Measurements from ENCODE around the gene HK1. TPM values are rescaled to one million over a fixed set of nuclear protein-coding genes. Genes with fewer than 3 reads are reported as not detected.
"Not testable (repeated sequence)": the region's sequence is repeated elsewhere in the genome, so short reads cannot be mapped to it uniquely, and the experiment has no call there.

The HK1 gene
- total RNA-seq, 1 donor from 2014 or later = 182 TPM

GRCh38 chr10:69281507-69282413 lies 3.5 kb downstream of the HK1 start:
- H3K36me3 ChIP-seq (ENCODE audit: control insufficient read depth, insufficient read depth, low read length) = no peaks in the 10 kb centered on the region
- no peaks in the 10 kb centered on the region for H3K27me3 ChIP-seq (ENCODE audit: control insufficient read depth, insufficient read depth, low read length)
- TF ChIP-seq CTCF (IDR thresholded peaks at IDR 0.05; ENCODE audit: insufficient read depth, low read length, severe bottlenecking) = no peak
- H3K4me3 ChIP-seq (ENCODE audit: low read depth, low read length) = no peak overlapping the region
- no peak for DNase-seq (ENCODE audit: low read depth)
- FAIRE-seq = no peak

GRCh38 chr10:69284402-69284801 lies 6.1 kb downstream of the HK1 start:
- H3K27me3 ChIP-seq (ENCODE audit: control insufficient read depth, insufficient read depth, low read length); DNase-seq (ENCODE audit: low read depth); FAIRE-seq; H3K36me3 ChIP-seq (ENCODE audit: control insufficient read depth, insufficient read depth, low read length); H3K4me3 ChIP-seq (ENCODE audit: low read depth, low read length): not testable (repeated sequence)

GRCh38 chr10:69285699-69286098 lies 7.4 kb downstream of the HK1 start:
- FAIRE-seq (no peak), DNase-seq (ENCODE audit: low read depth) (no peak)
- TF ChIP-seq CTCF (IDR thresholded peaks at IDR 0.05; ENCODE audit: insufficient read depth, low read length, severe bottlenecking) = no peak
- no peaks in the 10 kb centered on the region for H3K36me3 ChIP-seq (ENCODE audit: control insufficient read depth, insufficient read depth, low read length)
- no peaks in the 10 kb centered on the region for H3K27me3 ChIP-seq (ENCODE audit: control insufficient read depth, insufficient read depth, low read length)
- H3K4me3 ChIP-seq (ENCODE audit: low read depth, low read length) = no peak overlapping the region

GRCh38 chr10:69287181-69287580 lies 8.9 kb downstream of the HK1 start:
- H3K27me3 ChIP-seq (ENCODE audit: control insufficient read depth, insufficient read depth, low read length) = no peaks in the 10 kb centered on the region
- no peak for TF ChIP-seq CTCF (IDR thresholded peaks at IDR 0.05; ENCODE audit: insufficient read depth, low read length, severe bottlenecking)
- H3K4me3 ChIP-seq (ENCODE audit: low read depth, low read length) = no peak overlapping the region
- no peaks in the 10 kb centered on the region for H3K36me3 ChIP-seq (ENCODE audit: control insufficient read depth, insufficient read depth, low read length)
- FAIRE-seq (no peak), DNase-seq (ENCODE audit: low read depth) (no peak)

GRCh38 chr10:69290993-69291392 lies 12.7 kb downstream of the HK1 start:
- no peak for FAIRE-seq
- DNase-seq (ENCODE audit: low read depth) = no peak
- Histone ChIP-seq H3K27me3 (ENCODE audit: control insufficient read depth, insufficient read depth, low read length) (peaks cover 2% of the 10 kb centered on the region), H3K36me3 (ENCODE audit: control insufficient read depth, insufficient read depth, low read length) (no peaks in the 10 kb centered on the region), H3K4me3 (ENCODE audit: low read depth, low read length) (no peak overlapping the region)
- no peak for TF ChIP-seq CTCF (IDR thresholded peaks at IDR 0.05; ENCODE audit: insufficient read depth, low read length, severe bottlenecking)

GRCh38 chr10:69292459-69292858 lies 14.2 kb downstream of the HK1 start:
- TF ChIP-seq CTCF (IDR thresholded peaks at IDR 0.05; ENCODE audit: insufficient read depth, low read length, severe bottlenecking) = no peak
- H3K4me3 ChIP-seq (ENCODE audit: low read depth, low read length) = no peak overlapping the region
- H3K36me3 ChIP-seq (ENCODE audit: control insufficient read depth, insufficient read depth, low read length) = no peaks in the 10 kb centered on the region
- DNase-seq (ENCODE audit: low read depth) (no peak), FAIRE-seq (no peak)
- peaks cover 5% of the 10 kb centered on the region for H3K27me3 ChIP-seq (ENCODE audit: control insufficient read depth, insufficient read depth, low read length)
